HG02759 (cell line): Measurements from ENCODE around the gene GAN.
A peak's percentile ranks its signal among the peaks of the same experiment; 100 is the strongest.
"Not testable (repeated sequence)": the region's sequence is repeated elsewhere in the genome, so short reads cannot be mapped to it uniquely, and the experiment has no call there.

Experiments used
- ATAC-seq: cut with Tn5 transposase; IDR thresholded peaks from one replicate; pipeline ENCODE4 v1.9.1; 2021; ENCODE audit warnings: mild to moderate bottlenecking, moderate library complexity; ENCODE audit not compliant: unreplicated experiment

GAN gene

GRCh38 chr16:81394966-81395655 is 80.3 kb downstream of the GAN start:
- ATAC-seq, result no peak

- ATAC-seq, result no peak
Measured at GRCh38 chr16:81397058-81397878, 82.5 kb downstream of the GAN start.

DNA sequence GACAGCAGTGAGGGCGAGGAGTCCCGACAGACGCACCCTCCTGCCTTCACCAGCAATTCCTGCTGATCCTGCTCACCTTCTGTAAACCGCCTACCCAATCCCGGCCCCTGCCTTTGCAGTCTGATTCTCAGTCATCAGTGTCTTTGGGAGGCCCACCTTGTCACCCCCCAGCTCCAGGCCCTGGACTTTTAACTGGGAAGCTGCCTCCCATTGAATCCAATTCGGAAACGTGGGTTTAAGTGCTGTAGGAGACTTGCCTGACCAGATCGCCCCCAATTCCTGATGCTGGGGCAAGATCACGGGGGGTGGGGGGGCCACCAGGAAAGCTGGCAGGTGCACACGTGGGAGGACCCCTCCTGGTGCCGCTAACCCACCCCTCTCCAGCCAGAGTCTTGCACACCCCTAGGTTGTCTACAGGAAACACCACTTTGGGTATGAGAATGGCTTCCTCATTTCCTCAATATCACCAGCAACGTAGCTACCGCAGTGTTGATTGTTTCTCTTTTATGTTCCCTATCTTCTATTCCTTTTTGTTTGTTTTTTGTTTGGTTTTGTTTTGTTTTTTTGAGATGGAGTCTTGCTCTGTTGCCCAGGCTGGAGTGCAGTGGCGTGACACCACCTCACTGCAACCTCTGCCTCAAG is 83.2 kb downstream of the GAN start:
- ATAC-seq, result no peak

GRCh38 chr16:81399909-81400308 is 85.1 kb downstream of the GAN start:
- ATAC-seq, result no peak

DNA sequence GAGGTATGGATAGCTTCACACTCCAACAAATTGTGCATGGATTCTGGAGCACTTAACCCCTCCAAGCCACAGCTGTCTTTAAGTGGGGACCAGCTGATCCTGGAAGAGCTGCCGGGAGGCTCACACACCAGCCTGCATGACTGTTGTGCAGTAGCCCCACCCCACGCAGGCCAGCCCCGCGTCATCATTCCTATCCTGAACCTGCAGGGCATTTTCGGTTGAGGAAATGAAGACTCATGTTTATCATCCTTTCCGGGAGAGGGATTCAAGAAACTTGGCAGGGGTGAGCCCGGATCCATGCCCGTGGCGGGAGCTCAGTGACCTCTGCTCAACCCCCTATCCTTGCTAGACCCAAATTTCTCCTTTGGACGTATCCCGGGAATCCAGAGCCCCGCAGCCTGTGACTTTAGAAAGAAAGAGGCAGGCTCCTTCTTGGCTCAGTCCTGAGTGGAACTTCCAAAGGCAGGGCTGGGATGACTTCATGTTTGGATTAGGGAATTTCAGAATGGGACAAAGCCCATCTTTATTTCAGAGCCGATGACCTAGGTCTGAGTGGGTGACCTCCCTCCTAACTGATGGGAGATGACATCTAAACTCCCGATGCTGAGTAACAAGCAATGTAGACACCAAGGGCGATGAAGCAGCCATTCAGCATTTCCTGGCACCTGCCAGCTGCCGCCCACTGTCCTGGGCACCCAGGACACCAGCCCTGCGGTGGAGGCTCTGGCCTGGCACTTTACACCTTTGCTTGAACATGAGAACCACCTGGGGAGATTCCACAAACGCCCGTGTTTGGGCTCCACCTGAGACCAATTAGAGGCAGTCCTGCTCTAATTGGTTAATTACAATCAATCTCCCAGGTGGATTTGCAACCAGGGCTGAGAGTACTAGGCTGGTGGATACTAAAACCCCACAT is 86.5 kb downstream of the GAN start:
- ATAC-seq, result no peak

GRCh38 chr16:81403208-81403600 is 88.4 kb downstream of the GAN start:
- no peak for ATAC-seq

DNA sequence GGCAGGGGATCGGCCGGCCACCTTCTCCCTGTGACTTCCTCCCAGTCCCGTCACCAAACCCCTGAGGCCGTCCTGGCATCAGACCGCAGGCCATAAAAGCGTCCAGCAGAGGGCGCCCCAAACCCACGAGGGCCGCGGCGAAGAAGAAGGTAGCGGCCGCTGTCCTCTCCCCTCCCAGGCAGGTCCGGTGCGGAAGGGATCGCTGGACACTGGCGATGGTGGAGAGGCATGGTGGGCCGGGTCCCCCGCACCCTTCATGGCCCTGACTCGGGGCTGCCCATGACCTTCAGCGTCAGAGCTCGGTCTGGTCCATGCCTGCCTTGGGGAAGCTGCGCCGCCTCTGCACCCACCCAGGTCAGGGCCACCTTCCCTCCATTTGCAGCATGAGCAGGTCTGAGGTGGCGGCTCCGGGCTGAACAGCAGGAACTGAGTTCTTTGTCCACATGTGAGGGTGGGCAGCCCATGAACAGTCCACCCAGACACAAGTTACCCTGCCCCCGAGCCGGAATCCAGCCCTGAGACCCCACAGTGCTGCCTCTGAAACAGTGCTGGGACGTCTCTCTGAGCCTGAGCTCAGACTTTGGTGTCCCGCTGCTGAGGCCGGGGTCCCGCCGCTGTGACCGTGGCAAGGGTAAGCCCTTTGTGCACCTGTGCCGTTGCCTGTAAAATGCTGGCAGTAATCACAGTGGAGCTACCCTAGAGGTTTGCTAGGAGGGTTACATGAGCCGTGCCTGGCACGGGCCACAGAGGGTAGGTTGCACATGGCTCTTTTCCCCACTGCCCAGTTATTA is 89.0 kb downstream of the GAN start:
- ATAC-seq, result peak; percentile 85

GRCh38 chr16:81405002-81405401 is 90.2 kb downstream of the GAN start:
- ATAC-seq, result not testable (repeated sequence)

DNA sequence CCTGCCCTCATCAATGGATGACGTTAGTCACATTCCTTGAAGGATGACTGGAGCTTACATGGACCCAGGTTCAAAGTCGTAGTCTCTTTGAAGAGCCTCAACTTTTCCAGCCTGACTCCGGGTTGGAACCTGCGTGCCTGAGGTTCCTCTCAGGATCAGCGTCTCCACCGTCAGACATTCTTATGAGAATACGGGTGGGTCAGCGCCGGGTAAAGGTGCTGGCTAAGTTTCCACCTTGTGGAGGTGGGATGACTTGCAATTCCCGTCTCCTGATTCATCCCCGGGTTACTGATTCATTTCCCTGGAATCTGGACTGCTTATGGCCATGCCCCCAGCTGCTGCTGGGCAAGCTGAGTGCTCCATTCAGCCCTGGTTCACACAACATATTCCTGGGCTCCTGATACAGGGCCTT is 90.9 kb downstream of the GAN start:
- no peak for ATAC-seq

- no peak for ATAC-seq
Measured at GRCh38 chr16:81408409-81408950, 93.7 kb downstream of the GAN start.

DNA sequence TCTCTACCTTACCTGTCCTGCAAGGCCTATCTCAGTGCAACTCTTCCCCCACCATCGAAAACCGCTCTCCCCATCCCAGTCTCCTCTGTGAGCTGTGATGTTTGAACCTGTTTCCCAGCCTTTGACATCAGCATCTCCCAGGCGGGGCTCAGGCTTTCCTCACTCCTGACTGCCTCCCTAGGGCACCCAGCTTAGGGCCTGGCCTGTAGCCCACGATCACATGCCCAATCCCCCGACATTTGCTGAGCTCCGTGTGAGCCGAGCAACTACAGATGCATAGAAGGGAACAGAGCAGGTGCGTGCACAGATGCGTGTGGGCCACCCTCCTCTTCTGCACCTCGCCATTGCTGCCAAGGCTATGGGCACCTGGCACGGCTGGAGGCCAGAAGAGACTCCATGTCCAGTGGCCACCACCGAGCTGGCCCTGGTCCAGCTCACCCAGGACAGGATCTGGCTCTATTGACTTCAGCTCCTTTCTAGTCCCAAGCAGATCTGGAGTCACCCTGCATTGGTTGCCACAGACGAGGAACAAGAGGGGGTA is 94.3 kb downstream of the GAN start:
- ATAC-seq, result no peak

DNA sequence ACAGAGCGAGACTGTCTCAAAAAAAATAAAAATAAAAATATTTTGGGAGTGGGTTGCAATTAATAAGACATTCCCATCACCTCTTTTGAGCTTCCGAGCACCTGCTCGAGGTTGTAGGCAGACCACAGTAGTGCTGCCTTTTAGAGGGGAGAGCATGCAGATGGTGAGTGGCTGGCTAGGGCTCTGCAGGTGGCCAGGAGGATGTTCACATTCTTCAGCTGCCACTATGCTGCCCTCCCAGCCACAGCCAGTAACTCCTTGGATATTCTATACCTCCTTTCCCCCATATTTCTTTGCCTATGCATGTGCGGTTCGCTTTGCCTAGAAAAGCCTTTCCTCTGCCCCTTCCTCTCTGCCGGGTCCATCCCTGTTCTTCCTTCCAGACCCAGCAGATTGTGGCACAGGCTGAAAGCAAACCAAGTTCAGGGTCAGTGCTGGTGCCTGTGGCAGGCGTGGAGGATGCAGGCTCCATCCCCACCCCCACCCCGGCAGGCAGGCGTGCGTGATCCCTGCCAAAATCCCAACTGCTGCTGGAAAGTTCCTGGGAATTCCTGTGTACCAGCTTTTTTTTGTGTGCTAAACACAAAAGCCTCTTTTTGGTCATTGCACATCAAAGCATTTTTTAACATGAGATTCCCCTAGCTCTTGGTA is 96.0 kb downstream of the GAN start:
- ATAC-seq, result no peak

- no peak for ATAC-seq
Measured at GRCh38 chr16:81413245-81413990, 98.7 kb downstream of the GAN start.

- ATAC-seq, result no peak
Measured at GRCh38 chr16:81415751-81416150, 101.0 kb downstream of the GAN start.

DNA sequence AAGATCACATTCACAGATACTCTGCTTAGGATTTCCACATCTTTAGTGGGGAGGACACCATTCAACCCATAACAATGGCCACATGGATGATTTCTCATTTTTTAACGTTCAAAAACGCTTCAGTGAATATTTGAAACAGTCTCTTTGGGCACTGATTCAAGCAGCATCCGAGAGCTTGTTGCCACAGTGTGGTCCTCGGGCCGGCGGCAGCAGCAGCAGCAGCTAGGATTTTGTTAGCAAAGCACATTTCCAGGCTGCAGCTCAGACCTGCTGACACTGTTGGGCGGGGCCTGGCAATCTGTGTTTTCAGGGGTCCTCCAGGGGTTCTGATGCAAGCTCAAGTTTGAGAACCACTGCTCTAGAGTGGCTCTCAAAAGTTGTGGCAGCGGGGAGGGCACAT is 102.0 kb downstream of the GAN start:
- no peak for ATAC-seq

- ATAC-seq, result no peak
Measured at GRCh38 chr16:81417210-81417609, 102.4 kb downstream of the GAN start.

DNA sequence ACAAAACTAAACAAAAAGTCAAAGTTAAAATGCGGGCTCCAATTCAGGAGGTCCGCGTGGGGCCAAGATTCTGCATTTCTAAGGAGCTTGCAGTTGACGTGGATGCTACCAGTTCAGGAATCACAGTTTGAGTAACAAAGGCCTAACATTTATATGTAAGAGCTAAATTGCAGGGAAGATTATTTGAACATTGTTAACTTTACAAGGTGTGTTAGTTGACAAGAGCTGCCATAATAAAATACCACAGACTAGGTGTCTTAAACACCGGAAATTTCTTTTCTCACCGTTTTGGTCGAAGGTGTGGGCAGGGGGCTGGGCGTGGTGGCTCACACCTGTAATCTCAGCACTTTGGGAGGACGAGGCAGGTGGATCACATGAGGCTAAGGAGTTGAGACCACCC is 105.0 kb downstream of the GAN start:
- no peak for ATAC-seq

DNA sequence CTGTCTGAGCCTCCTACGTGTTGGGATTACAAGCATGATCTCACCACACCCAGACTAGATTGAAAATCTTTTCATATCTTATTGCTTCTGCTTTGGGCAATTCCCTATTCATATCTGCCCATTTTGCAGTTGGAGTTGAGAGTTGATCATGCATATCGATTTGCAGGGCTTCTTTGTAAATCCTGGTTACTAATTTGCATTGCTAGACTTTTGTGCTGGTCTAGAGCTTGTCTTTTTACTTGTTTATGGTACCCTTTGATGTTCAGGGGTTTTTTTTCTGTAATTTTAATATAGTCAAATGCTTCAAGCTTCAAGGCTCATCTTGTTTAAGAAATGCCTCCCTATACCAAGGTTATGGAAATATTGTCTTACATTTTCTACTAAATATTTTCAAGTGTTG is 106.4 kb downstream of the GAN start:
- no peak for ATAC-seq
